Rectal smooth muscle tissue (tissue), 1 donor: ENCODE results near the gene SEMA4D.

ENCODE experiments used
- H3K27ac ChIP-seq: one replicate; pipeline ENCODE4 v1.7.0; 2013; ENCODE audit warnings: low read depth, low read length, inconsistent platforms
- H3K27me3 ChIP-seq: one replicate; pipeline ENCODE4 v1.7.0; 2013; ENCODE audit warnings: low read length; ENCODE audit not compliant: control insufficient read depth, insufficient read depth
- H3K36me3 ChIP-seq: one replicate; pipeline ENCODE4 v1.7.0; 2013; ENCODE audit warnings: low read length; ENCODE audit not compliant: control insufficient read depth, insufficient read depth
- H3K4me1 ChIP-seq: one replicate; pipeline ENCODE4 v1.7.0; 2013; ENCODE audit warnings: low read length; ENCODE audit not compliant: control insufficient read depth, insufficient read depth
- H3K4me3 ChIP-seq: one replicate; pipeline ENCODE4 v1.7.0; 2013; ENCODE audit warnings: low read length
- H3K9ac ChIP-seq: one replicate; pipeline ENCODE4 v1.7.0; 2013; ENCODE audit warnings: low read length

Gene SEMA4D

DNA sequence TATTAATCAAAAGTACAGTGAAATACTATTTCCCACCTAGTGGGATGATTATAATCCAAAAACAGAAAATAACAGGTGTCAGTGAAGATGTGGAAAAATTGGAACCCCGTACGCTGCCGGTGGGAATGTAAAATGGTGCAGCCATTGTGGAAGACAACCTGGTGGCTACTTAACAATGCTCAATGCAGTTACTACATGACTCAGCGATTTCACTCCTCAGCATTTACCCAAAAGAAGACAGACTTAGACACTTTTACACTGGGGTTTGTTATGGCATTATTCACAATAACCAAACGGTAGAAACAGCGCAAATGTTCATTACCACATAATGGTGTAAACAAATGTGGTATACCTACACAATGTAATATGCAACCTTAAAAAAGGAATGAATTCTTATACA lies 155.7 kb downstream of the SEMA4D start:
- Histone ChIP-seq H3K4me1 (no peaks in the 10 kb centered on the region), H3K4me3 (no peak overlapping the region), H3K36me3 (peaks cover 25% of the 10 kb centered on the region), H3K27ac (no peak overlapping the region), H3K9ac (no peak overlapping the region), H3K27me3 (no peaks in the 10 kb centered on the region)

GRCh38 chr9:89340332-89340731 lies 157.6 kb downstream of the SEMA4D start:
- H3K4me1 ChIP-seq: no peaks in the 10 kb centered on the region
- no peak overlapping the region for H3K27ac ChIP-seq
- H3K36me3 ChIP-seq: peaks cover 16% of the 10 kb centered on the region
- no peaks in the 10 kb centered on the region for H3K27me3 ChIP-seq
- H3K4me3 ChIP-seq: no peak overlapping the region
- H3K9ac ChIP-seq: no peak overlapping the region

GRCh38 chr9:89339807-89340206 lies 158.1 kb downstream of the SEMA4D start:
- no peak overlapping the region for H3K27ac ChIP-seq
- no peaks in the 10 kb centered on the region for H3K4me1 ChIP-seq
- peaks cover 16% of the 10 kb centered on the region for H3K36me3 ChIP-seq
- no peak overlapping the region for H3K4me3 ChIP-seq
- H3K27me3 ChIP-seq: no peaks in the 10 kb centered on the region
- H3K9ac ChIP-seq: no peak overlapping the region

- Histone ChIP-seq H3K27me3 (no peaks in the 10 kb centered on the region), H3K36me3 (peaks cover 30% of the 10 kb centered on the region), H3K9ac (no peak overlapping the region), H3K4me1 (no peaks in the 10 kb centered on the region), H3K4me3 (no peak overlapping the region), H3K27ac (no peak overlapping the region)
These were observed 167.4 kb downstream of the SEMA4D start for GRCh38 chr9:89330513-89330912.

- no peaks in the 10 kb centered on the region for H3K4me1 ChIP-seq
- H3K4me3 ChIP-seq: no peak overlapping the region
- H3K27ac ChIP-seq: no peak overlapping the region
- H3K36me3 ChIP-seq: peaks cover 30% of the 10 kb centered on the region
- H3K9ac ChIP-seq: no peak overlapping the region
- no peaks in the 10 kb centered on the region for H3K27me3 ChIP-seq
These were observed 168.0 kb downstream of the SEMA4D start for GRCh38 chr9:89329917-89330316.

DNA sequence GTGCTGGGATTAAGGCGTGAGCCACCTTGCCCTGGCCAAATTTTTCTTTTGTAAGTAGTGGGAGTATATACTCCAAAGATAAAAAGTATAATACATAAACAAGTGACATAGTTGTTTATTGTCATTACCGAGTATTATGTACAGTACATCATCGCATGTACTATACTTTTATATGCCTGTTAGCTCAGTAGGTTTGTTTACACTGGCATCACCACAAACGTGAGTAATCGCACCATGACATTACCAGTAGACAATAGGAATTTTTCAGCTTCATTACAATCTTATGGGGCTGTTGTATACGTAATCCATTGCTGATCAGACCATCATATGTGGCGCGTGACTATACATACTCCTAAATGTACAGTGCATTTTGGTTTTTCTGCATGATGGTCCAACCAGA lies 169.8 kb downstream of the SEMA4D start:
- H3K4me3 ChIP-seq: no peak overlapping the region
- H3K36me3 ChIP-seq: peaks cover 21% of the 10 kb centered on the region
- peaks cover 2% of the 10 kb centered on the region for H3K4me1 ChIP-seq
- no peaks in the 10 kb centered on the region for H3K27me3 ChIP-seq
- H3K9ac ChIP-seq: no peak overlapping the region
- H3K27ac ChIP-seq: no peak overlapping the region

- Histone ChIP-seq H3K27ac (no peak overlapping the region), H3K36me3 (peaks cover 12% of the 10 kb centered on the region), H3K9ac (no peak overlapping the region)
These were observed 172.2 kb downstream of the SEMA4D start for GRCh38 chr9:89325733-89326132.

DNA sequence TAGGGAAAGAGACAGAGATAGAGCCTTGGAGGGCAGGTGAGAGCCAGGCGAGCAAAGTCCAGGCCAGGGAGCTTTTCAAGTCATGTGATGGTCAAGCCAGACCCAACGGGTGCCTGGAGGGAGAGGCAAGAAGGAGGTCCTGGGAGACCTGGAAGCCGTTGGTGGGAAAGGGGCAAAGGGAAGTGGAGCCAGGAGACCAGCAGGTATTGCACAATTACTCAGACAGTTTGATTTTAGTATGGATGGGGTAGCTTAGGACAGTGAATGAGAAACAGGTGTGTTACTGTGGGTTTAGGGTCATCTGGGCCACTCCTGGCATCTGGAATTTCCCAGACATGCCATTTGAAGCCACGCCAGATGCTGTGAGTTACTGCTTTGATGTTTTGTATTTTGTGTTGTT lies 174.5 kb downstream of the SEMA4D start:
- Histone ChIP-seq H3K4me3 (no peak overlapping the region), H3K27me3 (no peaks in the 10 kb centered on the region), H3K4me1 (peaks cover 12% of the 10 kb centered on the region), H3K36me3 (peaks cover 7% of the 10 kb centered on the region), H3K27ac (no peak overlapping the region), H3K9ac (no peak overlapping the region)

More at GRCh38 chr9:89325733-89326132, 172.2 kb downstream of the SEMA4D start:
- Histone ChIP-seq H3K4me1 (peaks cover 2% of the 10 kb centered on the region), H3K4me3 (no peak overlapping the region), H3K27me3 (no peaks in the 10 kb centered on the region)

DNA sequence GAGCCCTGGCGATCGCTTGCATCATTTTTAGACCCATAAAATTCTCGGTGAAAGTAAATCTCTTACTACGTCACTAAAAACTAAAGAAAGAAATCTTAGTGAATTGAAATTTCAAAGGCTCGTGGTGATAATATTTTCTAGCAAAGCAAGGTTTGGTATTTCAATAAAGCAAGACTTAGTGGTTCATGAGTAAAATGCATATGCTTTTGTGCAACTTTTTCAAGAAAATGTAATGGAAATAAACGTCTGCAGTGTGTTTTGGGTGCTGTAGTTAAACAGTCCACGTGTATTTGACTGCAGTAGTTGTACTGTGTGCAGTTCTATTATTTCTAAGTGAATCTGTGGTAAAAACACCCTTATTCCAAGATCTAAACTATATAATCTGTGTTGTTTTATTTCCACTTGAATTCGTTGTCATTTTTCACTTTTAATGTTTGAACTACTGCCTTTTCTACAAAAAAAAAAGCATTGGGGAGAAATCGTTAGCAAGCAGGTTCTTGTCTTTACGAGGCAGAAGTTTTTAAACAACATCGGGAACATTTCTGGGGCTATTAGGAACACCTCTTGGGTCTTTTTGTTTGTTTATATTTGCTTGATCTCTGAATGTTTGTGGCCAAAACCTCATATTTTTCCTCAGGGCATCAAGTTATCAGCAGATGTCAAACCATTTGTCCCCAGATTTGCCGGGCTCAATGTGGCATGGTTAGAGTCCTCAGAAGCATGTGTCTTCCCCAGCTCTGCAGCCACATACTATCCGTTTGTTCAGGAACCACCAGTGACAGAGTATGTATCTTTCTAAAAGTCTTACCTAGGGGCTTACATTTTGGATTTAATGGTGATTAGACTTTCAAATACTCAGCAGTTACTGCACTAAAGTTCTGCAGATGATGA lies 178.7 kb downstream of the SEMA4D start:
- H3K9ac ChIP-seq: peak overlapping the region; percentile 59
- H3K4me1 ChIP-seq: peaks cover 12% of the 10 kb centered on the region
- H3K27me3 ChIP-seq: no peaks in the 10 kb centered on the region
- peak overlapping the region; percentile 100 for H3K27ac ChIP-seq
- H3K36me3 ChIP-seq: no peaks in the 10 kb centered on the region
- H3K4me3 ChIP-seq: peak overlapping the region; percentile 93

GRCh38 chr9:89318123-89319014 lies 179.5 kb downstream of the SEMA4D start, which contains the start of gene SECISBP2:
SECISBP2 (plus strand) TSS chr9:89318500; CDS start chr9:89318577, 77 bp downstream.
- Histone ChIP-seq H3K4me1 (peaks cover 10% of the 10 kb centered on the region), H3K4me3 (peak within 1 kb of the TSS; percentile 93), H3K9ac (peak within 1 kb of the TSS; percentile 84), H3K27me3 (no peaks in the 10 kb centered on the region), H3K36me3 (no peaks in the 10 kb centered on the region), H3K27ac (peak within 1 kb of the TSS; percentile 100)

DNA sequence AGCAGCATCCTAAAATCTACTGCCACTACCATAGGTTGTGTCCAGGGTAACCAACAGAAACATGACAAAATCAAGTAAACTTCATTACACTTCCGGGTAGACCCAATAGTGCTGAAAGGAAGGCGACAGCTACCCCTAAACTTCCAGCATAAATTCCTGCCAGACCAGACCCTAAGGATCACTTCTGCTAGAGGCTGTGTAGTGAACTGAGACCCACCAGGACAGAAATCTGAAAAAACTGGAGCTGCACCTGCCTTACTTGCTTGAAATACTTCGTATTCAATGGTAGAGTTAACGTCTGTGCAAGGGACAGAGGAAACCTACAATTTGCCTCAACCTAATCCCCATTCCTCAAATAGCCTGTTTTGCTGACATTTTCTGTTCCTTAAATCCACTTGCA lies 180.6 kb downstream of the SEMA4D start:
- Histone ChIP-seq H3K27ac (no peak overlapping the region), H3K4me3 (no peak overlapping the region)

GRCh38 chr9:89315482-89315881 lies 182.4 kb downstream of the SEMA4D start:
- Histone ChIP-seq H3K27ac (no peak overlapping the region), H3K4me1 (peaks cover 16% of the 10 kb centered on the region), H3K27me3 (no peaks in the 10 kb centered on the region), H3K9ac (no peak overlapping the region), H3K4me3 (no peak overlapping the region), H3K36me3 (no peaks in the 10 kb centered on the region)

More for the DNA sequence above, 180.6 kb downstream of the SEMA4D start:
- Histone ChIP-seq H3K9ac (no peak overlapping the region), H3K36me3 (no peaks in the 10 kb centered on the region), H3K27me3 (no peaks in the 10 kb centered on the region), H3K4me1 (peaks cover 10% of the 10 kb centered on the region)
